Activated naive CD4-positive, alpha-beta T cell treated with anti-CD3 and anti-CD28 coated beads, Interleukin-2, amount 10 ng/mL, durations not matched to agents 5 hours and 36 hours (primary cell): ENCODE measurements around the gene ACADVL. TPM values are rescaled to one million over a fixed set of nuclear protein-coding genes. Genes with fewer than 3 reads are reported as not detected.

Experiments used
- microRNA-seq: library from miRNA; unstranded; fragments of <30 nt; microRNA quantifications from one replicate; pipeline ENCODE4 v1.2.0, GENCODE V29; 2022; ENCODE audit warnings: borderline microRNAs expressed, borderline replicate concordance
- total RNA-seq, 2 experiments: library from RNA; stranded (reverse); gene quantifications; one replicate each; pipeline ENCODE4 v1.2.3, GENCODE V29; 2021

Gene ACADVL
- 100 to 1,000 TPM; 291 to 311 TPM for total RNA-seq

GRCh38 chr17:7219812-7220592, at the start of gene ACADVL, which contains the start of gene DLG4:
Gene ACADVL (plus strand): TSS chr17:7219938. CDS start chr17:7219985, 47 bp downstream.
Gene DLG4 (minus strand): TSS chr17:7219836.

DNA sequence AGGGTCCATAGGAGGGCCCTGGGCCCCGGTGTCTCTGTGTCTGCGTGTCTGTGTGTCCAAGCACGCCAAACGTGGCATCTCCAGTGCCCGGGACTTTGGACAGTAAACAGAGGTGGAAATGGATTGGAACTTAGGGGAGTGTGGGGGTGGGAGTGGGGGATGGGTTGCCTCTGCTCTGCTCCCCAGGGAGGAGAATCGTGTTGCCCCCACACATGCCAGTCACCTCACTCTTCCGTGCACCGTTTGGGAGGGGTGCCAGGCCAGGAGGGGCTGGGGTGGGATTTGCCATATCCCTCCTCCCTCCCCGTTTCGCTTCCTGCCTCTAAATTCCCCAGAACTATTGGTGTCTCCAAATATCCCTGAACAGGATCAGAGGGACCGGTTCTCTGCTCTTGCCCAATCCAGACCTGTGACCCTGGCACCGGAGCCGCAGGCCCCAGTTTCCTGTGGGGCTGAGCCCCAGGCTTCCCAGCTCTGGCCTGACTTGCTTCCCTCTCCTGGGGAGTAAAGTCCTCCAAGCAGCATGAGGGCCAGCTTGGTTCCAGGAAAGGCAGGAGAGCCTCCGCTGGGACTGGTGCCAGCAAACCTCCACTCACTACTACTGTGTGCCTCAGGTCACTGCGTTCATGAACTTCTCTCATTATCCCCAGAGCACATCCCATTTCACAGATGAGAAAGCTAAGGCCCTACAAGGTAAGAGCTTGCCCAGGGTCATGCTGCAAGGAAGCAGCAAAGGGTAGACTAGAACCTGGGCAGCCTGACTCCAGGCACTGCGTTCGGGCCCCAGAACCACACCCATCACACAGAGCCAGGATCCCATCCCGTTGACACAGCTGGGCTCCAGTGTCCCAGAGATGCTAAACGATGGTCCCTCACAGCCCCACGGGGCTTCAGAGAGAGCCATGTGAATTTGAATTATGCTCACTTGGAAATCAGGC, 40.2 kb upstream of the ACADVL start, which contains the start of gene ASGR1:
Gene ASGR1 (minus strand): TSS at position 54 of the 938 bp plus-strand sequence. CDS start 807 bp downstream, outside the sequence.

DNA sequence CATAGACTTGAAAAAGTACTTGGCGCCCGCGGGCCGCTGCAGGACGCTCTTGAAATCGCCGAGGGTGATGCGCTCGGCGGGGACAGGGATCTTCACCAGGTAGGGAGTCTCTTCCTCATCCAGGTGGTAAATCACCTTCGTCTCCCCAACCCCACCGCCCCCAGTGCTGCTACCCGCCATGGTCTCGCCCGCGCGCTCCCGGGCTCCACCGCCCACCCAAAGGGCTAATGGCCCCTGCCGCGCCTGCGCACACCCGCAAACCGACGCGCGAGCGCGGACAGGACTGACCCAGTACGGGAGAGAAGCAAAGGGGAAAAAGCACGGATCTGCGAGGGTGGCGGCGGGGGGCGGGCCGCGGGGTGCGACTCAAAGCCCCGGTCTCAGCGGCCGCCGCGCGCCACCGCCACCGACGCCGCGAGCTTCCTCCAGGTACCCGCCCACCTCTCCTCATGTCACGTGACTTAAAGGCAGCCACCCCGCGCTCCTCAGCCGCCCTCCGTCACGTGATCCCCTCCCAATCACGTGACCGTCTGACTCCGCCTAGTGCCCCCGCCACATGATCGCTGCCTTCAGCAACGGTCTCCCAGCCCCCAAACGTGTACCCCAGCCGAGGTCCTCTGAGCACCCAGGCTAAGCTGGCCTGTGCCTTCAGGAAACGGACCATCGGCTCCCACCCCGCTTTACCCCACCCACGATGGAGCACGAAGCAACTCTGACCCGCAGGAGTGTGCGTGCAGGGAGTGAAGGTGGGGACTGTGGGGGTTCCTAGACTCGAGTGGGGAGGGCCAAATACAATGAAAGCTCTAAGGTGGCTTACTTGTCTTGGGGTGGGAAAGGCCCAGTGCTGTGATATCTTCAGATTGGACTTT, 14.6 kb downstream of the ACADVL start, which contains the start of gene DVL2:
Gene DVL2 (minus strand): TSS at position 435 of the 869 bp plus-strand sequence. CDS start 255 bp downstream, at position 180.

GRCh38 chr17:7239091-7240027, 19.6 kb downstream of the ACADVL start, which contains the start of gene PHF23:
Gene PHF23 (minus strand): TSS chr17:7239457. CDS start chr17:7239279, 178 bp downstream.

DNA sequence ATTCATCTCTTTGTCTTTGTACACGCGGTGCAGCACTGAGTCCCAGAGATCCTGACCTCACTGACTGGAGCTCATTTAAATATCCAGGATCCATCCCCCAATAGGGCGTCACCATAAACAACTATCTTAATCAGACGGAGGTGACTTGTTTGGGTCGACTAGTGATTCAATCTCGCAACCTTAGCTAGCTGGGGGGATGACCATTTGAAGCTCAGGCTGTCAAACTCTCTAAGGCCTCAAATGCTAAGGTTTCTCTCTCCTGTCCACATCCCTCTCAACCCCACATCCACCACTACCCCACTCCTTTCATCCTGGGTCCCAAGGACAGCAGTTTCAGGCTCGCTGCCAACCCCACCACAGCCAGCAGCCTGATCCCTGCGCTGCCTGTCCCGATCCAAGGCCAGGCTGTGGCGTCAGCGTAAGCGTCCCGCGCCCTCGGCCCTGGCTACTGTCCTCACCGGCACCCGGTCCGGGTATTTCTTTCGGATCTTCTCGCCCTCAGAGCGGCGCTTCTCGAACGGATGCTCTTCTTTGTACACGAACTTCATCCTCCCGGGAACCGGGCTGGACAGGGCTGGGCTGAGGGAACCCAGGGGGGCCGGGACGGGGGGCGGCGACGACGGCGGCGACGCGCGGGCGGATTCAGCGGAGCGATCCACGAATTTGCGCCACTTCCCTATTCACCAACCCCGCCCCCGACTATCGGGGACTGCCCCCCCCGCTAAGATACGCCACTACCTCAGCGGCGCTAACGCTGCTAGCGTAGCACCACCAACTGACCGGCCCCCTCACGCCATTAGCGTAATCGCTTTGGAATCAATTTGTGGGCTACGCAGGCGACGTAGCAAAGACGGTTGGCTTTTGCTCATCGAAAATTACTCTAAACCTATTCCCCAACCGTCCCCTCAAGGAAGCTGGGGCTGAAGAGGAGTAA, 22.3 kb downstream of the ACADVL start, which contains the start of gene GABARAP:
Gene GABARAP (minus strand): TSS at position 667 of the 934 bp plus-strand sequence. CDS start 119 bp downstream, at position 548.

DNA sequence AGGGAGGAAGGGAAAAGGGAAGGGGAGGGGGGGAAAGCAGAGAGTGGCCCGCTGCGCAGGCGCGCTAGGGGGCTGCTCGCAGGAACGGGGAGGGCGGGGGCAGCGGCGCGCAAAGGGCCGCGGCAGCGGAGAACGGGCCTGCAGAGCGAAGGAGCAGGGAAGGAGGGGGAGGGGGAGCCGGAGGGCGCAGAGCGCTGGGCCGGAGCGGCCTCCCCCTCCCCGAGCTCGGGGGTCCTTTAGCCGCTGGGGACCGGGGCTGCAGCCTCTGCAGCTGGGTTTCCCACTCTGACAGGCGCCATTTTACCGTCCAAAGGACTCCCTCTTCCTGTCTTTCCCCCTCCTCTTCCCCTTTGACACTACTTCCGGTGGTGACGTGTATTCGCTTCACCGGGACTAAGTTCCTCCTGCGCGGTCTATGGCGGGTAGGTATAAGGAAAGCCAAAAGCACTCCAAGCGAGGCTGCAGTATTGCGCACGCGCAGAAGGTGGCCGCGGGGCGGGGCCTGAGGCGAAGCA, 32.0 kb downstream of the ACADVL start, which contains the start of gene CTDNEP1:
Gene CTDNEP1 (minus strand): TSS at position 74 of the 515 bp plus-strand sequence. CDS start 438 bp downstream, outside the sequence.

DNA sequence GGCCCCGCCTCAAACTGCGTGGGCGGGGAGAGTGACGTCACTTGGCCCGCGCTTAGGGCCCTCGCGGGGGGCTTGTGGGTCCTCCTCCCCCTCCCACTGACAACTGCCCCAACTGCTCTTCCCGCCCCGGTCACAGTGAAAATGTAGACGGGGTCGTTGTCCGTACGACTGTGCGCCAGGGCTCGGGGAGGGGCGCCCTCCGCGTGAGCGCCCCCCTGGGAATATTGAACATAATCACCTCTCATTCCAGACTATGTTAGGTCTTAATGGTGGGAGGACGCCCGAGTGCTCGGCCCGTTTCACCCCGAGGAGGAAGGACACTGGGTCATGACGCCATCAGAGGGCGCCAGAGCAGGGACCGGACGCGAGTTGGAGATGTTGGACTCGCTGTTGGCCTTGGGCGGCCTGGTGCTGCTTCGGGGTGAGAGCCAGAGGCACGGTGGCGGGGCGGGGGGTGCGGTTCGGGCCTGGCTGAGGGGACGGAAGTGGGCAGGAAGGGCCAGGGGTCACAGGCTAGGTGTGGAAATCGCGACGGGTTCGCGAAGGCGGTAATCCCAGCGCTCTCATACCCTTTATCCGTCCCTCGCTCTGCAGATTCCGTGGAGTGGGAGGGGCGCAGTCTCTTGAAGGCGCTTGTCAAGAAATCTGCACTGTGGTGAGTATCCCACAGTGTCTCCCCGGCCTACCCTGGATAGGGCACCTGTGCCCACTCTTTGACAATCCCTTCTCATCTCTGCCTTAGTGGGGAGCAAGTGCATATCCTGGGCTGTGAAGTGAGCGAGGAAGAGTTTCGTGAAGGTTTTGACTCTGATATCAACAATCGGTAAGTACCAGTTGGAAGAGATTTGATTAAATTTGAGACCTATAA, 32.7 kb downstream of the ACADVL start, which contains the start of gene ELP5:
Gene ELP5 (plus strand): TSS at position 40 of the 868 bp plus-strand sequence. CDS start 336 bp downstream, at position 376.

GRCh38 chr17:7262192-7262934, 42.6 kb downstream of the ACADVL start, which contains the start of gene CLDN7:
Gene CLDN7 (minus strand): TSS chr17:7262478. CDS start chr17:7262043, 435 bp downstream.

Small RNA genes lying within 50 kb of the gene (microRNA-seq; reads per million reads assigned to microRNA genes)
- gene MIR324 = 533 reads per million, percentile 85 among the genes with 10 or more reads in this experiment

Other genes with a start within 250 kb of the ACADVL start
- gene ALOX12, start 223.9 kb upstream of the ACADVL start, total RNA-seq = not detected
- 100 to 1,000 TPM; 170 to 178 TPM for gene RNASEK, start 207.3 kb upstream of the ACADVL start, total RNA-seq
- 1 to 10 TPM in 1 of 2 experiments, under 1 TPM in 1; 0.46 to 1.0 TPM for gene BCL6B, start 196.9 kb upstream of the ACADVL start, total RNA-seq
- gene SLC16A13, start 183.9 kb upstream of the ACADVL start, total RNA-seq = 10 to 100 TPM; 23.8 to 25.0 TPM
- under 1 TPM; 0.12 to 0.25 TPM for gene SLC16A11, start 175.8 kb upstream of the ACADVL start, total RNA-seq
- gene CLEC10A, start 139.7 kb upstream of the ACADVL start, total RNA-seq = not detected
- gene ASGR2, start 105.1 kb upstream of the ACADVL start, total RNA-seq = not detected
- gene ASGR1, start 40.6 kb upstream of the ACADVL start, total RNA-seq = 1 to 10 TPM in 1 of 2 experiments, under 1 TPM in 1; 0.63 to 1.2 TPM
- 10 to 100 TPM; 11.6 to 11.9 TPM for gene DLG4, start 102 bp upstream of the ACADVL start, total RNA-seq
- 10 to 100 TPM; 47.0 to 47.5 TPM for gene DVL2, start 14.6 kb downstream of the ACADVL start, total RNA-seq
- 10 to 100 TPM; 53.9 to 55.9 TPM for gene PHF23, start 19.5 kb downstream of the ACADVL start, total RNA-seq
- gene GABARAP, start 22.5 kb downstream of the ACADVL start, total RNA-seq = 100 to 1,000 TPM; 276 to 282 TPM
- 100 to 1,000 TPM; 154 to 160 TPM for gene CTDNEP1, start 31.8 kb downstream of the ACADVL start, total RNA-seq
- gene ELP5, start 32.3 kb downstream of the ACADVL start, total RNA-seq = 10 to 100 TPM; 36.2 to 44.5 TPM
- under 1 TPM; 0.53 to 0.76 TPM for gene CLDN7, start 42.5 kb downstream of the ACADVL start, total RNA-seq
- gene SLC2A4, start 61.8 kb downstream of the ACADVL start, total RNA-seq = not detected
- under 1 TPM; 0.55 to 0.67 TPM for gene YBX2, start 74.7 kb downstream of the ACADVL start, total RNA-seq
- 100 to 1,000 TPM; 429 to 433 TPM for gene EIF5A, start 87.7 kb downstream of the ACADVL start, total RNA-seq
- gene GPS2, start 95.4 kb downstream of the ACADVL start, total RNA-seq = 10 to 100 TPM; 67.6 to 77.5 TPM
- 10 to 100 TPM; 35.8 to 41.7 TPM for gene NEURL4, start 109.4 kb downstream of the ACADVL start, total RNA-seq
- 100 to 1,000 TPM; 738 to 785 TPM for gene ACAP1, start 116.6 kb downstream of the ACADVL start, total RNA-seq
- gene KCTD11, start 132.2 kb downstream of the ACADVL start, total RNA-seq = 1 to 10 TPM; 7.0 to 7.1 TPM
- gene TMEM95, start 135.2 kb downstream of the ACADVL start, total RNA-seq = not detected
- 1 to 10 TPM; 1.6 to 1.9 TPM for gene TNK1, start 161.2 kb downstream of the ACADVL start, total RNA-seq
- gene PLSCR3, start 174.6 kb downstream of the ACADVL start, total RNA-seq = 100 to 1,000 TPM; 159 to 160 TPM
- gene TMEM256, start 184.2 kb downstream of the ACADVL start, total RNA-seq = 10 to 100 TPM; 66.2 to 67.9 TPM
- 1 to 10 TPM; 4.9 to 5.1 TPM for gene NLGN2, start 187.9 kb downstream of the ACADVL start, total RNA-seq
- gene SPEM1, start 200.4 kb downstream of the ACADVL start, total RNA-seq = not detected
- not detected for gene SPEM2, start 205.7 kb downstream of the ACADVL start, total RNA-seq
- not detected for gene SPEM3, start 208.9 kb downstream of the ACADVL start, total RNA-seq
- 10 to 100 TPM; 16.3 to 17.0 TPM for gene TMEM102, start 215.5 kb downstream of the ACADVL start, total RNA-seq
- gene FGF11, start 219.6 kb downstream of the ACADVL start, total RNA-seq = 10 to 100 TPM; 21.3 to 21.6 TPM
- gene CHRNB1, start 225.1 kb downstream of the ACADVL start, total RNA-seq = 10 to 100 TPM; 15.3 to 19.0 TPM